Epithelial cell of esophagus (primary cell): ENCODE measurements around the gene UNC45A.

Experiments used
- DNase-seq: peaks from one replicate; pipeline ENCODE4 v3.0.0; 2010; ENCODE audit warnings: low read depth
- H3K4me3 ChIP-seq: 2 replicates; pipeline ENCODE4 v1.5.1; 2011; ENCODE audit warnings: mild to moderate bottlenecking, low read length, control low read depth
- TF ChIP-seq, protein P1 (sequence below): IDR thresholded peaks from 2 replicates; pipeline ENCODE4 v1.5.1; 2011; ENCODE audit warnings: low read depth, mild to moderate bottlenecking, low read length, control low read depth, inconsistent platforms; ENCODE audit not compliant: insufficient read depth; ENCODE audit errors: missing control alignments

Gene UNC45A

DNA sequence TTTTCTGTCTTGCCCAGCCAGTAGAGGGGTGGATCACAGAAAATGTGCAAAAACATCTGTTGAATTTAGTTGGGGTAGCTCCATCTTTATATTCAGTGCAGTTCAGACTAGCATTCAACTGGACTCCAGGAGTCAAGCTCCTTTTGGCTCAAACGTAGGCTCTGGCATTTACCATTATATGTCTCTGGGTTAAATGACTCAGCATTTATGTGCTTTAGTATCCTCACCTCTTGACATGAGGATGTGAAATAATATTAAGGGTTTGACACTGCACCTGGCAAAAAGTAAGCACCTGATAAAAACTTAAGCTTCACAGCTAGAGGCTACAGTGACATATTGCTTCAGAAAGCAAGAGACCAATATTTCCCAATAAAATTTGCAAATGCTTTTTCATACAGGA lies 44.5 kb downstream of the UNC45A start:
- DNase-seq = no peak
- TF ChIP-seq, protein P1, sequence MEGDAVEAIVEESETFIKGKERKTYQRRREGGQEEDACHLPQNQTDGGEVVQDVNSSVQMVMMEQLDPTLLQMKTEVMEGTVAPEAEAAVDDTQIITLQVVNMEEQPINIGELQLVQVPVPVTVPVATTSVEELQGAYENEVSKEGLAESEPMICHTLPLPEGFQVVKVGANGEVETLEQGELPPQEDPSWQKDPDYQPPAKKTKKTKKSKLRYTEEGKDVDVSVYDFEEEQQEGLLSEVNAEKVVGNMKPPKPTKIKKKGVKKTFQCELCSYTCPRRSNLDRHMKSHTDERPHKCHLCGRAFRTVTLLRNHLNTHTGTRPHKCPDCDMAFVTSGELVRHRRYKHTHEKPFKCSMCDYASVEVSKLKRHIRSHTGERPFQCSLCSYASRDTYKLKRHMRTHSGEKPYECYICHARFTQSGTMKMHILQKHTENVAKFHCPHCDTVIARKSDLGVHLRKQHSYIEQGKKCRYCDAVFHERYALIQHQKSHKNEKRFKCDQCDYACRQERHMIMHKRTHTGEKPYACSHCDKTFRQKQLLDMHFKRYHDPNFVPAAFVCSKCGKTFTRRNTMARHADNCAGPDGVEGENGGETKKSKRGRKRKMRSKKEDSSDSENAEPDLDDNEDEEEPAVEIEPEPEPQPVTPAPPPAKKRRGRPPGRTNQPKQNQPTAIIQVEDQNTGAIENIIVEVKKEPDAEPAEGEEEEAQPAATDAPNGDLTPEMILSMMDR = no peak
- no peak overlapping the region for H3K4me3 ChIP-seq

DNA sequence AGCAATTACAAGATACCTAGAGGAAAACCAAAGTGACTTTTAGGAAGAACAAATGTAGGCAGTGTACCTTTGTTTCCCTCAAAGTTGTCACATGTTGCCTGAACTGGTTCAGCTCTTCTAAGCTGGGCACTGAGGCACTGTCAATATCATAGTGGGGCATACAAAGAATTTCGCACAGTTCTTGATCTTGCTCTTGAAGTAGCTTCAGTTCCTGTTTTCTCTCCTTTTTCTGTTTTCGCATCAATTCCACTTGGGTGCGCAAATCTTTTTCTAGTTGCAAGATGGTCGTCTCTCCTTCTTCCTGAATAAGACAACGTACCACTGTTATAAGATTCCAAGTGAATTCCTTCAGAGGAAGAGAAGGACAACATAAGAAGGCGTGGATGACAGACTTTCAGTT lies 46.6 kb downstream of the UNC45A start:
- TF ChIP-seq, protein P1 = no peak
- no peak overlapping the region for H3K4me3 ChIP-seq
- no peak for DNase-seq

DNA sequence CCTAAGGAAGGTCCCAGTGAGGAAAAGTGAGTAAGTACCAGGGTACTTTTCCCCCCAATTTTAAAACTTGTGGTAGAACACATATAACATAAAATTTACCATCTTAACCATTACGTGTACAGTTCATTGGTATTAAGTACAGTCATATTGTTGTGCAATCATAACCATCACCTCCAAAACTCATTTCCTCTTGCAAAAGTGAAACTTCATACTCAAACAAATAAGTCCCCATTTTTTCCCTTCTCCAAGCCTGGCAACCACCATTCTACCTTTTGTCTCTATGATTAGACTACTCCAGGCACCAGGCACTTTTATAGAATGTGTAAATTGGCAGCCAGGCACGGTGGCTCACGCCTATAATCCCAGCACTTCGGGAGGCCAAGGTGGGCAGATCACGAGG lies 47.0 kb downstream of the UNC45A start:
- peak; percentile 77 for DNase-seq
- H3K4me3 ChIP-seq = no peak overlapping the region
- TF ChIP-seq, protein P1 = no peak

DNA sequence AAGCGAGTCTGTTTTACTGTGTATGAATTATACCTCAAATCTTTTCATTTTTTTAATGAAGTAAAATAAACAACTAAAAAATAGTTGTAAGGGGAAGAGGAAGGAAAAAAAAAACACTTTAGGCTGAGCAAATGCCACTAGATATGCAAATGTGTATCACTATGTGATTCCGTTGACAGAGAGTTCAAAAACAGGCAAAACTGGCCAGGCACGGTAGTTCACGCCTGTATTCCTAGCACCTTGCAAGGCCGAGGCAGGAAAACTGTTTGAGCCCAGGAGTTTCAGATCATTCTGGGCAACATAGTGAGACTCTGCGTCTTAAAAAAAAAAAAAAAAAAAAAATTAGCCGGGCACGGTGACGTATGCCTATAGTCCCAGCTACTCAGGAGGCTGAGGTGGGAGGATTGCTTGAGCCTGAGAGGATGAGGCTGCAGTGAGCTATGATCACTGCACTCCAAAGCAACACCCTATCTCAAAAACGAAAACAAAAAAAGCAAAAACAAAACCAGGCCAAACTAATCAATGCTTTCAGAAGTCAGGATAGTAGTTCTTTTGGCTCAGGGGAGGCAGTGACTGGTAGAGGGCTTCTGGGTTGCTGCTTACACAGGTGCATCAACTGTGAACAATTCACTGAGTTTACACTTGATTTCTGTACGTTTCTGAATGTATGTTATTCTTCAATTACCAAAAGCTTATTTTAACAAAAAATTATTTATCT lies 51.9 kb downstream of the UNC45A start:
- no peak overlapping the region for H3K4me3 ChIP-seq
- DNase-seq = peak; percentile 34
- TF ChIP-seq, protein P1 = no peak

DNA sequence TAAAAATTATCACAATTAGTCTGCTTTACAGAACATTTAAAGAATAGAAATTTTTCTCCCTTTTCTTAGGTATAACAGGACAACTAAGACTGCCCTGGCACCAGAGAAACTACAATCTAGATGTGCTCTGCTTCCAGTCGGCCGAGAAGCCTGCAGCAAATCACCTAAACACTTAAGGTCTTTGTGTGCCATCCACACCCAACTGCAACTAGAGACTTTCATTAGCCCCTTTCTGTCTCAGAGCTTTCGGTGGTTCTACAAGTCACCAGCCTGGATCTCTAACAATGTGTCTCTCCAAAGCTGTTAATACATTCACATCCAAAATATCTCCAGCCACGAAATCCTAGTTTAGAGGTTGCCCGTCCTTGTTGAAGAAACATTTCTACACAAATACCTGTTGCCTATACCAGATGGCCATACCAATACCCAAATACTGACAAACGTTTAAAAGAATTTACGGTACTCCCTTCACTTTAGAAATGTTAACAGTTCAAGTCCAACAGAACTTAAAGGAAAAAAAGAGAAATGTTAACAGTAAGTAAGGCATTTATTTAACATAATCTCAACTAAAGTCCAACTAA lies 52.6 kb downstream of the UNC45A start:
- no peak overlapping the region for H3K4me3 ChIP-seq
- TF ChIP-seq, protein P1 = no peak
- DNase-seq = no peak

DNA sequence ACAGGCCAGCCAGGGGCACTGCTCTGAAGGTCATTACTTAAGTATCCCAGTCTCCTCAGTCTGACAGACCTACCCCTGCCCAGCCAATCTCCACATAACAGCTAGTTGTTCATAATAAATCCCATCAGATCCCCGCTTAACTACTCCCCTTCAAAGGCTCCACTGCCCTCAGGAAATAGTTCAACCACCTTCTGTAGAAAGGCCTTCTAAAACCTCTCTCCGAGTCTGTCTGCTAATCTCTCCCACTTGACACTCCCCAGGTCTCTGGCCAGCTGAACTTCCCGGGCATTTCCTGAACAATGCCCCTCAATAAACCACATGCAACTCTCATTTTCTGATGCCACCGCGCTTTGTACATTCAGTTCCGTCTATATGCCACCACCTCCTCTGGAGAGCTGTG lies 53.2 kb downstream of the UNC45A start:
- H3K4me3 ChIP-seq = no peak overlapping the region
- TF ChIP-seq, protein P1 = no peak
- no peak for DNase-seq
